Stomach (tissue), 4 donors: Measurements from ENCODE around the gene DCUN1D4.

ENCODE experiments used
- CTCF ChIP-seq, 7 experiments: fragments of 450-650 bp in 4 of 7; fragments of 200-600 bp in 3 of 7; sonication (generic) in 3 of 7; IDR thresholded peaks; one replicate each; pipeline ENCODE4 v1.5.1; 2016 to 2019; ENCODE audit warnings: antibody characterized with exemption in 7 of 7, control low read depth in 2 of 7, mild to moderate bottlenecking in 1 of 7
- EP300 ChIP-seq: sonication (generic); formaldehyde crosslinking; IDR thresholded peaks from one replicate; pipeline ENCODE4 v1.6.1; 2017; ENCODE audit warnings: antibody characterized with exemption
- POLR2A ChIP-seq, 4 donors: fragments of 450-650 bp; IDR thresholded peaks; one replicate each; pipeline ENCODE4 v1.6.1; 2016; ENCODE audit warnings: antibody characterized with exemption in 4 of 4, control low read depth in 2 of 4, mild to moderate bottlenecking in 1 of 4, moderate library complexity in 1 of 4
- POLR2AphosphoS5 ChIP-seq, 3 donors: sonication (generic); formaldehyde crosslinking; IDR thresholded peaks; one replicate each; pipeline ENCODE4 v1.6.1; 2016; ENCODE audit warnings: antibody characterized with exemption in 3 of 3

- no peak for TF ChIP-seq CTCF (IDR thresholded peaks at IDR 0.05)
- TF ChIP-seq POLR2A (IDR thresholded peaks at IDR 0.05): no peak
- no peak for TF ChIP-seq EP300
- no peak for TF ChIP-seq POLR2AphosphoS5 (IDR thresholded peaks at IDR 0.05)
Measured at GRCh38 chr4:51830156-51830720, 12.7 kb upstream of the DCUN1D4 start.
